ENCODE results near the gene LDLRAP1.

- TF ChIP-seq EZH2 (IDR thresholded peaks at IDR 0.05; ENCODE audit: low read depth, unreplicated experiment) = no peak
- no peak for TF ChIP-seq EZH2phosphoT487 (IDR thresholded peaks at IDR 0.05; ENCODE audit: unreplicated experiment)
- no peak for TF ChIP-seq CREB1 (CRISPR knock-in tag; IDR thresholded peaks at IDR 0.05; ENCODE audit: low read depth)
These were observed 10.5 kb downstream of the LDLRAP1 start for GRCh38 chr1:25553749-25554429.

Data from GM23338 (cell line).